AG04449 (cell line): ENCODE measurements around the gene LRP1B.
"Not testable (repeated sequence)": the region's sequence is repeated elsewhere in the genome, so short reads cannot be mapped to it uniquely, and the experiment has no call there.

Experiments used
- CTCF ChIA-PET: fragments of 350-600 bp; formaldehyde crosslinking; extraction: SDS; loops from one replicate; lab custom pipeline; 2021; ENCODE audit warnings: antibody characterized with exemption; lab: Yijun Ruan, JAX
- POLR2A ChIA-PET: fragments of 400-600, 350-600 bp; formaldehyde crosslinking; extraction: SDS; loops from one replicate; lab custom pipeline; 2020; ENCODE audit warnings: antibody characterized with exemption, inconsistent platforms; lab: Yijun Ruan, JAX
- DNase-seq: peaks from one replicate; pipeline ENCODE4 v3.0.0-alpha.2; 2010; ENCODE audit warnings: low read depth, low spot score
- H3K4me3 ChIP-seq: 2 replicates; pipeline ENCODE4 v1.5.1; 2011; ENCODE audit warnings: low read depth, mild to moderate bottlenecking, control low read depth, low read length
- TF ChIP-seq, protein P1 (sequence below): IDR thresholded peaks from one replicate; pipeline ENCODE4 v1.5.1; 2011; ENCODE audit warnings: mild to moderate bottlenecking, moderate library complexity, low read length, control low read depth, inconsistent platforms; ENCODE audit not compliant: insufficient read depth; ENCODE audit errors: missing control alignments

LRP1B gene

DNA sequence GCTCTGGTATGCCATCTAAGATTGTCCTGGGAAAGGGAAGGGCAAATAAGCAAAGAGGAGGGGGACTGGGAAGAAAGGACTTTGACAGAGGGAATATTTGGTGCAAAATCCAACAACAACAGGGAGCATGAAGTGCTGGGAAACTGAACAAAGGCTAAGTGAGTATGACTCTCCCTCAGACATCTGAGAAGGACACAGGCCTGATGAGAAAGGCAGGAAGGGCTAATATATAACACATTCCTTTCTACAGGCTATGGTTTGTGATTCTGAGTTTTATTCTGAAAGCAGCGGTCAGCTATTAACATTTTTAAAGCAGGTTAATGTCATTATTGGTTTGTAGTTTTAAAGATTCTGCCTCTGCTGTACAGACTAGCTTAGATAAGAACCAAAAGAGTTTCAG, 1579.5 kb downstream of the LRP1B start:
- TF ChIP-seq, protein P1, sequence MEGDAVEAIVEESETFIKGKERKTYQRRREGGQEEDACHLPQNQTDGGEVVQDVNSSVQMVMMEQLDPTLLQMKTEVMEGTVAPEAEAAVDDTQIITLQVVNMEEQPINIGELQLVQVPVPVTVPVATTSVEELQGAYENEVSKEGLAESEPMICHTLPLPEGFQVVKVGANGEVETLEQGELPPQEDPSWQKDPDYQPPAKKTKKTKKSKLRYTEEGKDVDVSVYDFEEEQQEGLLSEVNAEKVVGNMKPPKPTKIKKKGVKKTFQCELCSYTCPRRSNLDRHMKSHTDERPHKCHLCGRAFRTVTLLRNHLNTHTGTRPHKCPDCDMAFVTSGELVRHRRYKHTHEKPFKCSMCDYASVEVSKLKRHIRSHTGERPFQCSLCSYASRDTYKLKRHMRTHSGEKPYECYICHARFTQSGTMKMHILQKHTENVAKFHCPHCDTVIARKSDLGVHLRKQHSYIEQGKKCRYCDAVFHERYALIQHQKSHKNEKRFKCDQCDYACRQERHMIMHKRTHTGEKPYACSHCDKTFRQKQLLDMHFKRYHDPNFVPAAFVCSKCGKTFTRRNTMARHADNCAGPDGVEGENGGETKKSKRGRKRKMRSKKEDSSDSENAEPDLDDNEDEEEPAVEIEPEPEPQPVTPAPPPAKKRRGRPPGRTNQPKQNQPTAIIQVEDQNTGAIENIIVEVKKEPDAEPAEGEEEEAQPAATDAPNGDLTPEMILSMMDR: no peak
- CTCF ChIA-PET: no interaction called here
- H3K4me3 ChIP-seq: no peak overlapping the region
- POLR2A ChIA-PET: no interaction called here
- DNase-seq: no peak

DNA sequence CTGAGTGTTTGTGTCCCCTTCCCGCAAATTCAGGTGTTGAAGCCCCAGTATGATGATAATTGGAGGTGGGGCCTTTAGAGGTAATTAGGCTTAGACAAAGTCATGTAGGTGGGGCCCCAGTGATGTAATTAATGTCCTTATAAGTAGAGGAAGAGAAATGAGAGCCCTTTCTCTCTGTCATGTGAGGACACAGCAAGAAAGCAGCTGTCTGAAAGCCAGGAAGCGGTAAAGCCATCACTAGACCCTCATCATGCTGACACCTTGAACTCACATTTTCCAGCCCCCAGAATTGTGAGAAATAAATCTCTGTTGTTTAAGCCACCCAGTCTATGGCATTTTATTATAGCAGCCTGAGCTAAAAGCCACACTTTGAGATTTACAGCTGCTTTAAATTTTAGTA, 1580.0 kb downstream of the LRP1B start:
- TF ChIP-seq, protein P1: no peak
- ChIA-PET CTCF (no interaction called here), POLR2A (no interaction called here)
- no peak for DNase-seq
- H3K4me3 ChIP-seq: no peak overlapping the region

DNA sequence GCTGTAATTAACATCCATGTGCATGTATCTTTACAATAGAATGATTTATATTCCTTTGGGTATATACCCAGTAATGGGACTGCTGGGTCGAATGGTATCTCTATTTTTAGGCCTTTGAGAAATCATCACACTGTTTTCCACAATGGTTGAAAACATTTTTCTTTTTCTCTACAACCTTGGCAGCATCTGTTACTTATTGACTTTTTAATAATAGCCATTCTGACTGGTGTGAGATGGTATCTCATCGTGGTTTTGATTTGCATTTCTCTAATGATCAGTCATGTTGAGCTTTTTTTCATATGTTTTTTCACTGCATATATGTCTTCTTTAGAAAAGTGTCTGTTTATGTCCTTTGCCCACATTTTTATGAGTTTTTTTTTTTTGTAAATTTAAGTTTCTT, 1586.0 kb downstream of the LRP1B start:
- DNase-seq, H3K4me3 ChIP-seq, CTCF ChIA-PET, POLR2A ChIA-PET: not testable (repeated sequence)

DNA sequence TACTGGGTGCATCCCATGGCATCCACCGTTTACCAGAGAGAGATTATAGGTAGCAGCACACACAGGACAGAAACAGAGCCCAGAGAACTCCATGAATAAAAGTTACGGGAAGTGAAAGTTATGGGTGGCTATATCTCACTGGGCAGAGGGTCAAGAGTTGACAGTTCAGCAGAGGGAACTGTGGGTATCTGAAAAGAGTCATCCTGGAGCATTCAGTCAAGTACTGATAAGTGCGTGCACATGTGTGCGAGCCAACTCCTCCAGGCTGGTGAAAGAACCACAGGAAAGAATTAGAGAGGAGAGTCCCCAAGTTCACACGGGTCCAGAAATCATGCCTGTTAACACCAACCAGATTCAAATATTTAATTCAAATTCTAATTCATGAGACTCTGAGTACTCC, 1588.2 kb downstream of the LRP1B start:
- ChIA-PET CTCF (no interaction called here), POLR2A (no interaction called here)
- TF ChIP-seq, protein P1: no peak
- no peak for DNase-seq
- H3K4me3 ChIP-seq: no peak overlapping the region

DNA sequence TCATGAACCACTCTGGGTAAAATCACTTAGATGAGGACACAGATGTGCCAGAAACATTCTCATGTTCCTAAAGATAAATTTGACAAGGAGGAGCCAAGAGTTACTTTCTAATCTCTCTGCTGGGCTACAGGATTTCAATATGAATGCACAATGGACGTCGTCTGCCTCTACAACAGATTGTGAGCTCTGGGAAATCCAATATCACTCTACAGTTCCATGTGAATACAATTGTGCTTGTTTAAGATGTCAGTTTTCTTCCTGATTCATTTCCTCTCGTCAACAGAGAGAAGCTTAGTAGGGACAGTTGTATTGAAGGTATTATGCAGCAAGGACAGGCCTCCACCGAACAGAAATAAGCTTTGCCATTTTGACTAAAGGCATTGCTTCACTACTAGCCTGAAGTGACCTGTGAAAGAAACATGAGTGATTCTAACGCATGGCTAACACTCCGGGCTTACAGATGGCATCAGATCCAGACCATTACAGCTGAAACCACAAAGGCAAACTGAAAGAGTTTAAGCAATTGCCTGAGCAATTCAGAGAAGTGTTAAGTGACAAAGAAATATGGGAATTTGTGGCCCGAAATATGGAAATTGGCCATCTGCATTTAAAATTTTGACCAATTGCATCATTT, 1591.5 kb downstream of the LRP1B start:
- H3K4me3 ChIP-seq: no peak overlapping the region
- POLR2A ChIA-PET: no interaction called here
- CTCF ChIA-PET: no interaction called here
- TF ChIP-seq, protein P1: no peak
- DNase-seq: no peak

DNA sequence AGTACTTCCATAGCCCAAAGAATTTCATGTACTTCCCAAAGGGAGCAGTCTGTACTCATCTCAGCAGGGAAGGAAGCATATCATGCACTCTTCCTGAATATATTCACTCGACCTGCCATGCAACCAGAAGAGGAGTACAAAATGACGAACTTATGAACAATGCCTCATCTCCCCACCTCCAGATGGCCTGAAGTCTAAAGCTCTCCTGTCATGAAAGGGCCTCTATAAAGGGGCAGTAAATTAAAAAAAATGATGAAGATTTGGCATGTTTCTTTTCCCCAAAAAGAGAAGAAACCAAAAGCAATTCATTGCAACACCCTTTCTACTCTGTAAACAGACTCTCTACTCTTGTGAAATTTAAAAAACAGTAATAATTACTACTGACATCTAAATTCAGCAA, 1601.1 kb downstream of the LRP1B start:
- TF ChIP-seq, protein P1: no peak
- ChIA-PET CTCF (no interaction called here), POLR2A (no interaction called here)
- no peak for DNase-seq
- H3K4me3 ChIP-seq: no peak overlapping the region

DNA sequence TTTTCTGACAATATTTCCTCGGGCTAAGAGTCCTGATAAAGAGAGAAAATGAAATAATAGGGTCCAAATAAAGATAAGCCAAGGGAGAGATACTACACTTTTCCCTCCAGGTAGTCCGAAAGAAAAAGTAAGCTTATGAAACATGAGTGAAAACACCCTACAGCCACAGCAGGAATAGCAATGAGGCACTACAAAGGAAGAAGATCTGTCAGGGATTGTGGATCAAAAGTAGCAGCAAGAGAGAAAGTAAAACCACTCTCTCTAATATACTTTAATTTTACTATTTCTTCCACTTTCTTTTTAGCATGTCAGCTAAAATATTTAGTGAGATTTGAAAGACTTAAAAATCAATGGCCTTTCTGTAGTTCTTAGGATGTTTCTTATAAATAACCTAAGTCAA, 1601.8 kb downstream of the LRP1B start:
- no peak for DNase-seq
- POLR2A ChIA-PET: no interaction called here
- TF ChIP-seq, protein P1: no peak

More for the DNA sequence above, 1601.8 kb downstream of the LRP1B start:
- H3K4me3 ChIP-seq: no peak overlapping the region
- CTCF ChIA-PET: no interaction called here
